GM23248 (cell line): ENCODE measurements around the gene AGER. TPM values are rescaled to one million over a fixed set of nuclear protein-coding genes. Genes with fewer than 3 reads are reported as not detected.

Experiments used
- DNase-seq: peaks from one replicate; pipeline ENCODE4 v3.0.0-alpha.2; 2015
- H2AFZ ChIP-seq: fragments of 200-600 bp; sonication (generic); 2 replicates; pipeline ENCODE4 v1.6.1; 2016; ENCODE audit warnings: antibody characterized with exemption
- H3F3A ChIP-seq: fragments of 200-600 bp; sonication (generic); 2 replicates; pipeline ENCODE4 v1.6.1; 2016; ENCODE audit warnings: mild to moderate bottlenecking, antibody characterized with exemption, mixed run types; ENCODE audit not compliant: insufficient read depth
- H3K27ac ChIP-seq: fragments of 200-600 bp; sonication (generic); 2 replicates; pipeline ENCODE4 v1.5.1; 2016; ENCODE audit warnings: mild to moderate bottlenecking
- H3K27me3 ChIP-seq: fragments of 200-600 bp; sonication (generic); replicated peaks from 2 replicates; pipeline ENCODE4 v1.6.1; 2016; ENCODE audit warnings: mild to moderate bottlenecking; ENCODE audit not compliant: insufficient read depth
- H3K36me3 ChIP-seq: fragments of 200-600 bp; sonication (generic); 2 replicates; pipeline ENCODE4 v1.6.1; 2016; ENCODE audit warnings: low read depth, mild to moderate bottlenecking
- H3K4me1 ChIP-seq: fragments of 200-600 bp; sonication (generic); 2 replicates; pipeline ENCODE4 v1.6.1; 2016; ENCODE audit warnings: mild to moderate bottlenecking; ENCODE audit not compliant: insufficient read depth
- H3K4me2 ChIP-seq: fragments of 200-600 bp; sonication (generic); one replicate; pipeline ENCODE4 v1.6.1; 2016; ENCODE audit warnings: mild to moderate bottlenecking; ENCODE audit not compliant: unreplicated experiment
- H3K4me3 ChIP-seq: fragments of 200-600 bp; sonication (generic); 2 replicates; pipeline ENCODE4 v1.5.1; 2016; ENCODE audit warnings: mild to moderate bottlenecking
- H3K79me2 ChIP-seq: fragments of 200-600 bp; sonication (generic); 2 replicates; pipeline ENCODE4 v1.6.1; 2016; ENCODE audit warnings: mild to moderate bottlenecking; ENCODE audit not compliant: insufficient read depth
- H3K9ac ChIP-seq: fragments of 200-600 bp; sonication (generic); 2 replicates; pipeline ENCODE4 v1.6.1; 2016; ENCODE audit warnings: mild to moderate bottlenecking
- H3K9me2 ChIP-seq: fragments of 200-600 bp; sonication (generic); 2 replicates; pipeline ENCODE4 v1.6.1; 2016; ENCODE audit warnings: mixed run types, mild to moderate bottlenecking, moderate library complexity; ENCODE audit not compliant: insufficient read depth
- H3K9me3 ChIP-seq: fragments of 200-600 bp; sonication (generic); one replicate; pipeline ENCODE4 v1.6.1; 2017; ENCODE audit warnings: low read depth
- H4K20me1 ChIP-seq: fragments of 200-600 bp; sonication (generic); 2 replicates; pipeline ENCODE4 v1.6.0; 2016; ENCODE audit not compliant: insufficient read depth
- EZH2 ChIP-seq: fragments of 200-600 bp; sonication (generic); IDR thresholded peaks from 2 replicates; pipeline ENCODE4 v1.6.1; 2018; ENCODE audit warnings: antibody characterized with exemption, mild to moderate bottlenecking; ENCODE audit not compliant: insufficient read depth, poor library complexity, severe bottlenecking
- EZH2phosphoT487 ChIP-seq: fragments of 200-600 bp; sonication (generic); IDR thresholded peaks from 2 replicates; pipeline ENCODE4 v1.6.1; 2018; ENCODE audit warnings: antibody characterized with exemption, moderate library complexity, mild to moderate bottlenecking, low read depth; ENCODE audit not compliant: insufficient read depth
- WGBS, 2 experiments: methylation state at CpG; one replicate each; pipeline ENCODE4 v1.1.6; 2015 to 2017; ENCODE audit warnings: low lambda C conversion rate in 2 of 2, low coverage in 1 of 2; ENCODE audit errors: missing lambda C conversion rate in 2 of 2; 5-methylcytosine and 5-hydroxymethylcytosine counted together
- in situ Hi-C: fragments of 300-500 bp; cut with MboI; formaldehyde crosslinking; loops from 2 replicates; pipeline ENCODE4 v1.15.0; 2020
- polyA plus RNA-seq: library from polyadenylated mRNA; unstranded; fragments of >200 nt; fragmentation: Nextera tagmentation; extraction: Ambion mirVana; gene quantifications from 2 replicates; pipeline ENCODE4 v1.2.1, GENCODE V29; 2016
- total RNA-seq: library from RNA; depleted of rRNA; stranded (reverse); fragments of >200 nt; shearing (Covaris generic); gene quantifications from 2 replicates; pipeline ENCODE4 v1.2.3, GENCODE V29; 2014

Gene AGER
- total and polyA plus RNA-seq, 2 experiments from 2014 or later = 0.22 to 1.4 TPM

GRCh38 chr6:32149932-32150870 is 33.9 kb downstream of the AGER start:
- Histone ChIP-seq H3K4me3 (no peak overlapping the region), H3F3A (peaks cover 9% of the 10 kb centered on the region; the same call in 1 of the 2 replicates), H3K9me3 (no peaks in the 10 kb centered on the region), H3K27ac (no peak overlapping the region), H3K4me1 (peaks cover 18% of the 10 kb centered on the region), H3K4me2 (no peak overlapping the region), H3K9me2 (no peaks in the 10 kb centered on the region), H3K9ac (no peak overlapping the region), H2AFZ (no peak overlapping the region), H4K20me1 (no peaks in the 10 kb centered on the region), H3K27me3 (no peaks in the 10 kb centered on the region), H3K79me2 (peaks cover 12% of the 10 kb centered on the region), H3K36me3 (peaks cover 4% of the 10 kb centered on the region; the same call in 1 of the 2 replicates)
- in situ Hi-C loops = no loop called here
- WGBS, 2 experiments = 82 to 91% methylated on average over 21 to 55 of the region's 55 CpGs
- no peak for TF ChIP-seq EZH2phosphoT487
- no peak for TF ChIP-seq EZH2
- DNase-seq = no peak

- DNase-seq = no peak
- peaks cover 9% of the 10 kb centered on the region; the same call in 1 of the 2 replicates for H3F3A ChIP-seq
- no peak overlapping the region for H3K4me3 ChIP-seq
- H3K27ac ChIP-seq = no peak overlapping the region
- no peak overlapping the region for H3K4me2 ChIP-seq
- peaks cover 14% of the 10 kb centered on the region for H3K4me1 ChIP-seq
- no peaks in the 10 kb centered on the region for H3K9me3 ChIP-seq
- TF ChIP-seq EZH2phosphoT487 (no peak), EZH2 (no peak)
- no peaks in the 10 kb centered on the region for H3K27me3 ChIP-seq
- no peaks in the 10 kb centered on the region for H3K9me2 ChIP-seq
- H3K9ac ChIP-seq = no peak overlapping the region
- in situ Hi-C loops = no loop called here
- H4K20me1 ChIP-seq = no peaks in the 10 kb centered on the region
- peaks cover 4% of the 10 kb centered on the region; the same call in 1 of the 2 replicates for H3K36me3 ChIP-seq
- H3K79me2 ChIP-seq = peaks cover 4% of the 10 kb centered on the region; the same call in 1 of the 2 replicates
- 93 to 95% methylated on average over 23 to 47 of the region's 47 CpGs for WGBS, 2 experiments
- no peak overlapping the region for H2AFZ ChIP-seq
Measured at GRCh38 chr6:32149092-32149755, 34.8 kb downstream of the AGER start.

- TF ChIP-seq EZH2phosphoT487 (no peak), EZH2 (no peak)
- Histone ChIP-seq H3F3A (peaks cover 9% of the 10 kb centered on the region; the same call in 1 of the 2 replicates), H2AFZ (no peak overlapping the region), H3K9me3 (no peaks in the 10 kb centered on the region), H3K27ac (no peak overlapping the region), H3K27me3 (no peaks in the 10 kb centered on the region), H3K79me2 (peaks cover 4% of the 10 kb centered on the region; the same call in 1 of the 2 replicates), H3K4me1 (peaks cover 14% of the 10 kb centered on the region), H3K36me3 (peaks cover 4% of the 10 kb centered on the region; the same call in 1 of the 2 replicates), H3K4me3 (no peak overlapping the region), H3K4me2 (no peak overlapping the region), H3K9ac (no peak overlapping the region), H4K20me1 (no peaks in the 10 kb centered on the region), H3K9me2 (no peaks in the 10 kb centered on the region)
- in situ Hi-C loops = no loop called here
- DNase-seq = peak; percentile 27
- WGBS, 2 experiments = 71 to 77% methylated on average over 39 of the region's 39 CpGs
Measured at GRCh38 chr6:32148289-32149091, 35.6 kb downstream of the AGER start.
